K562 (cell line): ENCODE results near the gene YOD1. TPM values are rescaled to one million over a fixed set of nuclear protein-coding genes. Genes with fewer than 3 reads are reported as not detected.

Source experiments
- BRCA1 ChIP-seq, 2 experiments: fragments of 450-650 bp in 1 of 2; sonication (generic) in 1 of 2; formaldehyde crosslinking in 1 of 2; IDR thresholded peaks; 2 replicates each; pipeline versions ENCODE4 v1.5.0 to v1.6.1; 2017 to 2020; ENCODE audit warnings: mild to moderate bottlenecking in 1 of 2, missing genetic modification reagents in 1 of 2
- CBFA2T3 ChIP-seq: fragments of 450-650 bp; IDR thresholded peaks from 2 replicates; pipeline ENCODE4 v1.6.1; 2017
- CC2D1A ChIP-seq: fragments of 450-650 bp; IDR thresholded peaks from 2 replicates; pipeline ENCODE4 v1.6.1; 2017; ENCODE audit warnings: mild to moderate bottlenecking
- DACH1 ChIP-seq: fragments of 450-650 bp; IDR thresholded peaks from 2 replicates; pipeline ENCODE4 v1.6.1; 2018; ENCODE audit not compliant: partially characterized antibody
- FOXA3 ChIP-seq, 2 experiments: fragments of 450-650 bp in 1 of 2; sonication (generic) in 1 of 2; formaldehyde crosslinking; IDR thresholded peaks in 1 of 2; conservative IDR thresholded peaks in 1 of 2; 2 replicates each; pipeline versions ENCODE4 v1.4.0 to v1.8.0; 2020 to 2022; ENCODE audit warnings: mild to moderate bottlenecking in 2 of 2, missing genetic modification reagents in 1 of 2
- LCOR ChIP-seq: sonication (generic); formaldehyde crosslinking; IDR thresholded peaks from 2 replicates; pipeline ENCODE4 v1.8.0; 2022; ENCODE audit warnings: mild to moderate bottlenecking, missing genetic modification reagents
- MCM3 ChIP-seq: fragments of 450-650 bp; IDR thresholded peaks from 2 replicates; pipeline ENCODE4 v1.6.1; 2016
- NFATC3 ChIP-seq: fragments of 450-650 bp; IDR thresholded peaks from 2 replicates; pipeline ENCODE4 v1.6.1; 2017; ENCODE audit warnings: mild to moderate bottlenecking
- POLR2AphosphoS5 ChIP-seq: IDR thresholded peaks from 2 replicates; pipeline ENCODE4 v1.6.1; 2011; ENCODE audit warnings: mild to moderate bottlenecking, low read depth, low read length, moderate library complexity; ENCODE audit not compliant: control insufficient read depth, insufficient read depth
- SRSF3 ChIP-seq: fragments of 200-400 bp; formaldehyde crosslinking; IDR thresholded peaks from 2 replicates; pipeline ENCODE4 v1.6.1; 2016; ENCODE audit warnings: mild to moderate bottlenecking, low read length, moderate library complexity; ENCODE audit not compliant: insufficient read depth
- ZBTB33 ChIP-seq: sonication (generic); formaldehyde crosslinking; IDR thresholded peaks from 2 replicates; pipeline ENCODE4 v1.8.1; 2023; ENCODE audit warnings: mild to moderate bottlenecking, missing genetic modification reagents
- ZBTB49 ChIP-seq: sonication (generic); formaldehyde crosslinking; IDR thresholded peaks from 2 replicates; pipeline ENCODE4 v1.8.0; 2022; ENCODE audit warnings: missing genetic modification reagents, mild to moderate bottlenecking, borderline replicate concordance
- ZEB2 ChIP-seq: fragments of 450-650 bp; IDR thresholded peaks from 2 replicates; pipeline ENCODE4 v1.6.1; 2016
- ZFPM2 ChIP-seq: fragments of 250-450 bp; sonication (Bioruptor Pico); IDR thresholded peaks from 2 replicates; pipeline ENCODE4 v1.5.1; 2022; ENCODE audit warnings: mild to moderate bottlenecking
- ZNF133 ChIP-seq: fragments of 250-450 bp; sonication (Bioruptor Pico); IDR thresholded peaks from 2 replicates; pipeline ENCODE4 v1.4.0; 2020; ENCODE audit warnings: mild to moderate bottlenecking
- ZNF174 ChIP-seq: fragments of 250-450 bp; sonication (Bioruptor Pico); IDR thresholded peaks from 2 replicates; pipeline ENCODE4 v1.4.0; 2020; ENCODE audit warnings: mild to moderate bottlenecking
- polyA plus RNA-seq, 8 experiments: library from polyadenylated mRNA; depleted of rRNA in 4 of 8; stranded (reverse) in 5 of 8; unstranded in 3 of 8; fragments of >200 nt; fragmentation: Nextera tagmentation in 2 of 8; fragmentation: Illumina TruSeq in 1 of 8; extraction: Ambion mirVana in 2 of 8; extraction: Trizol in 1 of 8; gene quantifications; 2 replicates each; pipeline versions ENCODE4 v1.2.1 to v1.2.3, GENCODE V29; 2011 to 2014; ENCODE audit warnings: inconsistent platforms in 1 of 8, missing spikeins in 1 of 8
- total RNA-seq, 7 experiments: library from RNA; depleted of rRNA in 6 of 7; stranded (reverse); fragments of >200 nt in 6 of 7; fragmentation: Illumina TruSeq in 2 of 7; extraction: Trizol in 2 of 7; gene quantifications; 2 replicates each; pipeline versions ENCODE4 v1.2.1 to v1.2.3, GENCODE V29; 2011 to 2021; ENCODE audit warnings: low replicate concordance in 1 of 7
- TF ChIP-seq, protein P1 (sequence below), 2 experiments: IDR thresholded peaks; 2 replicates each; pipeline ENCODE4 v1.6.1; 2012; ENCODE audit warnings: improper control_type of control experiment in 2 of 2, low read depth in 2 of 2, low read length in 2 of 2, borderline replicate concordance in 1 of 2
- TF ChIP-seq, protein P2 (sequence below): fragments of 250-450 bp; sonication (Bioruptor Pico); IDR thresholded peaks from 2 replicates; pipeline ENCODE4 v1.8.0; 2021; ENCODE audit warnings: borderline replicate concordance, mild to moderate bottlenecking, moderate library complexity; ENCODE audit not compliant: poor library complexity, severe bottlenecking
- TF ChIP-seq, protein P3 (sequence below): fragments of 450-650 bp; IDR thresholded peaks from 2 replicates; pipeline ENCODE4 v1.6.1; 2016; ENCODE audit warnings: antibody characterized with exemption

YOD1 gene
- total and polyA plus RNA-seq, 9 of the 15 experiments (the other 6 are each of a cell fraction or from before 2014, with no cell fraction given), result 18.2 to 78.1 (median 46.9) TPM

- TF ChIP-seq, protein P1, sequence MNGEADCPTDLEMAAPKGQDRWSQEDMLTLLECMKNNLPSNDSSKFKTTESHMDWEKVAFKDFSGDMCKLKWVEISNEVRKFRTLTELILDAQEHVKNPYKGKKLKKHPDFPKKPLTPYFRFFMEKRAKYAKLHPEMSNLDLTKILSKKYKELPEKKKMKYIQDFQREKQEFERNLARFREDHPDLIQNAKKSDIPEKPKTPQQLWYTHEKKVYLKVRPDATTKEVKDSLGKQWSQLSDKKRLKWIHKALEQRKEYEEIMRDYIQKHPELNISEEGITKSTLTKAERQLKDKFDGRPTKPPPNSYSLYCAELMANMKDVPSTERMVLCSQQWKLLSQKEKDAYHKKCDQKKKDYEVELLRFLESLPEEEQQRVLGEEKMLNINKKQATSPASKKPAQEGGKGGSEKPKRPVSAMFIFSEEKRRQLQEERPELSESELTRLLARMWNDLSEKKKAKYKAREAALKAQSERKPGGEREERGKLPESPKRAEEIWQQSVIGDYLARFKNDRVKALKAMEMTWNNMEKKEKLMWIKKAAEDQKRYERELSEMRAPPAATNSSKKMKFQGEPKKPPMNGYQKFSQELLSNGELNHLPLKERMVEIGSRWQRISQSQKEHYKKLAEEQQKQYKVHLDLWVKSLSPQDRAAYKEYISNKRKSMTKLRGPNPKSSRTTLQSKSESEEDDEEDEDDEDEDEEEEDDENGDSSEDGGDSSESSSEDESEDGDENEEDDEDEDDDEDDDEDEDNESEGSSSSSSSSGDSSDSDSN (IDR thresholded peaks at IDR 0.05; ENCODE audit: borderline replicate concordance in 1 of 2, low read depth in 2 of 2, low read length in 2 of 2), result peak; percentile 70 to 75; a peak in 1 of 4 replicates
- no peak for TF ChIP-seq ZNF133 (CRISPR knock-in tag)
- TF ChIP-seq ZBTB33 (CRISPR knock-in tag), result peak; percentile 31; the same call in 1 of the 2 replicates
- TF ChIP-seq NFATC3, result no peak
- TF ChIP-seq LCOR (CRISPR knock-in tag), result peak; percentile 86; the same call in 1 of the 2 replicates
- no peak for TF ChIP-seq MCM3
- TF ChIP-seq CC2D1A, result no peak
- no peak for TF ChIP-seq ZNF174 (CRISPR knock-in tag)
- TF ChIP-seq, protein P2, sequence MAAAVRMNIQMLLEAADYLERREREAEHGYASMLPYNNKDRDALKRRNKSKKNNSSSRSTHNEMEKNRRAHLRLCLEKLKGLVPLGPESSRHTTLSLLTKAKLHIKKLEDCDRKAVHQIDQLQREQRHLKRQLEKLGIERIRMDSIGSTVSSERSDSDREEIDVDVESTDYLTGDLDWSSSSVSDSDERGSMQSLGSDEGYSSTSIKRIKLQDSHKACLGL (CRISPR knock-in tag), result no peak
- no peak for TF ChIP-seq FOXA3 (CRISPR knock-in tag; conservative IDR thresholded peaks at IDR 0.05 in 1 of 2, IDR thresholded peaks at IDR 0.05 in 1 of 2)
- TF ChIP-seq POLR2AphosphoS5, result peak; percentile 86
- TF ChIP-seq ZBTB49 (CRISPR knock-in tag), result no peak
- TF ChIP-seq, protein P3, sequence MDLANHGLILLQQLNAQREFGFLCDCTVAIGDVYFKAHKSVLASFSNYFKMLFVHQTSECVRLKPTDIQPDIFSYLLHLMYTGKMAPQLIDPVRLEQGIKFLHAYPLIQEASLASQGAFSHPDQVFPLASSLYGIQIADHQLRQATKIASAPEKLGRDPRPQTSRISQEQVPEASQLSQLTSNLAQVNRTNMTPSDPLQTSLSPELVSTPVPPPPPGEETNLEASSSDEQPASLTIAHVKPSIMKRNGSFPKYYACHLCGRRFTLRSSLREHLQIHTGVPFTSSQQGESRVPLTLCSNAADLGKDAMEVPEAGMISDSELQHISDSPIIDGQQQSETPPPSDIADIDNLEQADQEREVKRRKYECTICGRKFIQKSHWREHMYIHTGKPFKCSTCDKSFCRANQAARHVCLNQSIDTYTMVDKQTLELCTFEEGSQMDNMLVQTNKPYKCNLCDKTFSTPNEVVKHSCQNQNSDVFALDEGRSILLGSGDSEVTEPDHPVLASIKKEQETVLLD, result peak; percentile 78
- TF ChIP-seq CBFA2T3, result no peak
- TF ChIP-seq ZFPM2 (CRISPR knock-in tag), result no peak
- peak; percentile 75 for TF ChIP-seq DACH1
- 0 out of 2 replicates have a peak, but pooled peaks have one; percentile 49 for TF ChIP-seq SRSF3
- peak; percentile 93 for TF ChIP-seq ZEB2
- no peak for TF ChIP-seq BRCA1 (IDR thresholded peaks at IDR 0.05)
- no peak for TF ChIP-seq BRCA1 (CRISPR knock-in tag; IDR thresholded peaks at IDR 0.05)
Measured at GRCh38 chr1:207052911-207053769, 2.1 kb upstream of the YOD1 start, which contains the start of gene PFKFB2 (continued).
